GM12874 (cell line): ENCODE results near the gene ICOSLG.

Experiments used
- TF ChIP-seq, protein P1 (sequence below): IDR thresholded peaks from 2 replicates; pipeline ENCODE4 v1.5.1; 2011; ENCODE audit warnings: low read depth, mild to moderate bottlenecking, control low read depth, low read length, moderate library complexity; ENCODE audit not compliant: insufficient read depth

The ICOSLG gene

DNA sequence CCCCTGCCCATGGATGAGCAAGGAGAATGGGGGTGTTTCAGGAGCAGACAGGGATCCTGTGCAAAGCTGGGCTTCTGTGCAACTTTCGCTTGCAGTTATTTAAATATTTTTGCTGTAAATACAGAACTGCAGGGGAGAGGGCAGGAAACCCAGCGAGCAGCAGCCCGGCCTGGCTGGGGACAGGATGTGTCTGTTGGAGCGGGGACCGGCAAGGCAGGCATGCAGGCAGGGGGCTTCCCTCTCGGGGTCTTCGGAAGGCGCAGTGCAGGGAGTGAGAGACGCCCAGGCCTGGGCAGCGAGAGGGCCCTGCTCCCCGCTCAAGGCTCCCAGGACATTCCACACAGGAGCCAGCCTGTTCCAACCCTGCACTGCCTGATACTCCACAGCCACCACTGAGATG is 43.2 kb upstream of the ICOSLG start:
- TF ChIP-seq, protein P1, sequence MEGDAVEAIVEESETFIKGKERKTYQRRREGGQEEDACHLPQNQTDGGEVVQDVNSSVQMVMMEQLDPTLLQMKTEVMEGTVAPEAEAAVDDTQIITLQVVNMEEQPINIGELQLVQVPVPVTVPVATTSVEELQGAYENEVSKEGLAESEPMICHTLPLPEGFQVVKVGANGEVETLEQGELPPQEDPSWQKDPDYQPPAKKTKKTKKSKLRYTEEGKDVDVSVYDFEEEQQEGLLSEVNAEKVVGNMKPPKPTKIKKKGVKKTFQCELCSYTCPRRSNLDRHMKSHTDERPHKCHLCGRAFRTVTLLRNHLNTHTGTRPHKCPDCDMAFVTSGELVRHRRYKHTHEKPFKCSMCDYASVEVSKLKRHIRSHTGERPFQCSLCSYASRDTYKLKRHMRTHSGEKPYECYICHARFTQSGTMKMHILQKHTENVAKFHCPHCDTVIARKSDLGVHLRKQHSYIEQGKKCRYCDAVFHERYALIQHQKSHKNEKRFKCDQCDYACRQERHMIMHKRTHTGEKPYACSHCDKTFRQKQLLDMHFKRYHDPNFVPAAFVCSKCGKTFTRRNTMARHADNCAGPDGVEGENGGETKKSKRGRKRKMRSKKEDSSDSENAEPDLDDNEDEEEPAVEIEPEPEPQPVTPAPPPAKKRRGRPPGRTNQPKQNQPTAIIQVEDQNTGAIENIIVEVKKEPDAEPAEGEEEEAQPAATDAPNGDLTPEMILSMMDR: no peak

DNA sequence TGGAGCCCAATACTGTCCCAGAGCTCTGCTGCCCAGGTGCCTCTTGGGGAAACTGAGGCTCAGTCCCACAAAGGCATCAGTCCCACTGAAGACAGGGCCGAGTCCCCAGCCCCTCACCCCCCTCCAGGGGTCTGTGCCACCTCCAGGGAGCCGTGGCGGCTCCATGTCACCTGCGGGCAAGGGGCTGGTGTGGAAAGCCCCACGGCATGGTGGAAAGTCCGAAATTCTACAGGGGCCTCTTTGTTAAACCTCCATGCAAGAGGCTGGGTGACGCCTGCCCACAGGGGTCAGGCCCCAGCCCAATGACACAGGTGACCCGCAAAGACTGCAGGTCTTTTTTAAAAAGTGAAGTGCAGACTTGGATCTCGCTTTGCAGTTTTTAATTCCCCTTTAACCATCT is 41.6 kb upstream of the ICOSLG start:
- TF ChIP-seq, protein P1: no peak

DNA sequence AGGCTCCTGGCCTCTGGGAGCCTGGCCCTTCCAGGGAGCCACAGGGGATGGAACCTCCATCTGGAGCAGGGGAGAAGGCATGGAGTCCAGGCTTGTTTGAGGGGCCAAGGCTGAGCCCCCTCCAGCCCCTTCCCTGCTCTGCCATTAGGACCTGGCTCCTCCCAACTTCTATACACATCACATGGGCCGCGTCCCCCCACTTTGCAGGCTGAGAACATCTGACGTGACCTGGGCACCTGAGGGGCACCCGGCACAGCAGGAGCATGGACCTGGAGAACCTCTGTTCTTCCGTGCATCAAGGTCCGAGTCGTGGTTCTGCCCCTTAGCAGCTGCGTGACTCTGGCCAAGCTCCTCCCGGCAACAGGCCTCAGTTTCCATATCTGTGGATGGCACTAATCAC is 41.1 kb upstream of the ICOSLG start:
- TF ChIP-seq, protein P1: no peak

DNA sequence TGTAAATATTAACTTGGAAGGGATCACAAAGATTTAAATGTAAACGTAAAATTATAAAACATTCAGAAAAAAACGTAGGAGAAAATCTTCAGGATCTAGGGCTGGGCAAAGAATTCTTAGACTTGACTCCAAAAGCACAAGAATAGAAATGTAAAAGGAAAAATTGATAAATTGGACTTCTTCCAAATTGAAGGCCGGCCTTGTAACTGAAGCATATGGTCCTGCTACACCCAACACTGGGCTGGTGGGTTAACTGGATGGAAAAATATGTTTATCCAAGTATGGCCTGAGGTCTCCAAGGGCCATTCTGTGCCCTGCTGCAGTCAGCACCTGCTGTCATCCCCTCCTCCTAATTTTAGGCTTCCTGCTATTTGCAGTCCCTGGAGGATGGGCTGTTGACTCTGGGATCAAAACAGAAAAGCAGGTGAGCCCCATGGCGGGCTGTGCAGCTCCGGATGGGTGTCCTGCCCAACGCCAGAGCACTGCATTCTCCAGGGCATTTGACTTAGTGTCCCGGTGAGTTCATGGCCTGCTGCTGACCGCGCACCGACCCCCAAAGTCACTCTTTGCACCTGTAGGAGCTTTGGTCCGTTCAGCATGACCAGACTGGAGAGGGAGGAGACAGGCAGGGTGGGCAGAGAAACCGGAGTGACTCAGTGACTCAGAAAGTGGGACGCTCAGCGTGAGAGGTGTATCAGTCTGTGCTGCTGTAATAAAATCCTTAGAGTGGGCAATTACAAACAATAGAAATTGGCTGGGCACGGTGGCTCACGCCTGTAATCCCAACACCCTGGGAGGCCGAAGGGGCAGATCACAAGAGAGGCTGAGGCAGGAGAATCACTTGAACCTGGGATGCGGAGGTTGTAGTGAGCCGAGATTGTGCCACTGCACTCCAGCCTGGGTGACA is 38.9 kb upstream of the ICOSLG start:
- TF ChIP-seq, protein P1: no peak

DNA sequence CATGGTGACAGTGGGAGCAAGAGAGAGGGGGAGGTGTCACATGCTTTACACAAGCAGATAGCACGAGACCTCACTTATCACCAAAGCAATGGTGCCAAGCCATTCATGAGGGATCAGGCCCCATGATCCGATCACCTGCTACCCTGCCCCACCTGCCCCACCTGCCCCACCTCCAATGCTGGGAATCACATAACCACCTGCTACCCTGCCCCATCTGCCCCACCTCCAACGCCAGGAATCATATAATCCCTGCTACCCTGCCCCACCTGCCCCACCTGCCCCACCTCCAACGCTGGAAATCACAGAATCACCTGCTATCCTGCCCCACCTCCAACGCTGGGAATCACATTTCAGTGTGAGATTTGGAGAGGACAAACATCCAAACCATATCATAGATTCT is 34.3 kb upstream of the ICOSLG start:
- TF ChIP-seq, protein P1: no peak

DNA sequence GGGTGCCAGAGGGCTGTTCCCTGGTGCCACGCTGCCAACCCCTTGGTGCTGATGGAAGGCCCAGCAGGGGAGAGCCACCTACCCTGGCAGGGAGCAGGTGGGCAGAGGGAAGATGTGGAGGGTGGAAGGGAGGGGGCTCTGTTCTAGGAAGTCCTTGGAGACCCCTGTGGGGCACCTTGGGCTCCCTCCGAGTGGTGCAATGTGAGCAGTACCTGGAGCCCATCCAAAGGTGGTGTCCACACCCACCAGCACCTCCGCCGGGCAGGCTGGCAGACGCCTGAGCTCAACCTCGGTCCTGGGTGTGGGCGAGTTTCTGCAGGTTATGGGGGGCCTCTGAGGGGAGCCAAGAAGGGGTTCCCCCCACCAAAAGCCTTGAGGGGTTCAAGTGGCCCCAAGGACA is 32.3 kb upstream of the ICOSLG start:
- TF ChIP-seq, protein P1: no peak

DNA sequence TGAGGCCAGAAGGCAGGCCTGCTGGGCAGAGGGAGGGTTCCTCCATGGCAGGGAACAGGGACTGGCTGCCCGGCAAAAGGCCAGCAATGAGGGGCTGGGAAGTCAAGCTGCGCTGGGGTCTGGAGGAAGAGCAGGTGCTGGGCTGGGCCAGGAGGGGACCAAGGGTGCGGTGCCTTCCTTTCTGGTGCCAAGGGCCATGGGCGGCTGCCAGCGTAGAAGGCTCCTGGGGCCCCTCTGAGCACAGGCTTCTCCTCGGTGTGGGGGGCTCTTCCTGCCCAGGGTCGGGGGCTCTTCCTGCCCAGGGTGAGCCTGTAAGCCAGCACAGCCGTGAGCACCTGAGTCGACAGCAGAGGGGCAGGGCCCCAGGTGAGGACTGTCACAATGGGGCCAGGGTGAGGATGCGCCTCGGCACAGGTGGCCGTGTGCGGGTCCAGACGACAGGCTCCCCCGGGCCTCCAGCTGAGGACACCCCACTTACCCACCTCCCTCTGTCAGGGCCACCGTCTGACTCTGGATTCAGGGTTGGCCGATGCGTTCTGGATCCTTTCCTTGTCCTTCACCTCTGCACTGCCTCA is 31.6 kb upstream of the ICOSLG start:
- TF ChIP-seq, protein P1: no peak
